Transverse colon (tissue), 4 donors: Measurements from ENCODE around the gene HDAC2. TPM values are rescaled to one million over a fixed set of nuclear protein-coding genes. Genes with fewer than 3 reads are reported as not detected.

Experiments used
- DNase-seq: peaks from one replicate; pipeline ENCODE4 v3.0.0-alpha.2; 2019
- H3K27ac ChIP-seq, 4 donors: fragments of 200-600 bp; sonication (generic); 2 replicates each; pipeline ENCODE4 v1.5.1; 2016 to 2018; ENCODE audit warnings: inconsistent platforms in 4 of 4
- H3K27me3 ChIP-seq: fragments of 200-600 bp; sonication (generic); 2 replicates; pipeline ENCODE4 v1.5.1; 2017; ENCODE audit warnings: inconsistent platforms
- H3K36me3 ChIP-seq, 4 donors: fragments of 200-600 bp; sonication (generic); 2 replicates each; pipeline ENCODE4 v1.5.1; 2017 to 2019; ENCODE audit warnings: inconsistent platforms in 4 of 4
- H3K4me1 ChIP-seq, 4 donors: fragments of 200-600 bp; sonication (generic); 2 replicates each; pipeline ENCODE4 v1.5.1; 2017 to 2020; ENCODE audit warnings: inconsistent platforms in 4 of 4
- H3K4me3 ChIP-seq, 4 donors: fragments of 200-600 bp; sonication (generic); 1 replicate in 1 of 4; 2 replicates in 3 of 4; pipeline versions ENCODE4 v1.5.1 to v1.6.1; 2017 to 2019; ENCODE audit warnings: inconsistent platforms in 4 of 4
- H3K9me3 ChIP-seq, 2 donors: fragments of 200-600 bp; sonication (generic); 2 replicates each; pipeline ENCODE4 v1.5.1; 2017 to 2019; ENCODE audit warnings: inconsistent platforms in 2 of 2
- CTCF ChIP-seq, 5 experiments: fragments of 200-600 bp in 3 of 5; fragments of 450-650 bp in 2 of 5; sonication (generic) in 3 of 5; IDR thresholded peaks; 1 replicate in 2 of 5; 2 replicates in 3 of 5; pipeline ENCODE4 v1.5.1; 2016 to 2017; ENCODE audit warnings: antibody characterized with exemption in 5 of 5, inconsistent platforms in 3 of 5, mild to moderate bottlenecking in 2 of 5, moderate library complexity in 1 of 5
- EP300 ChIP-seq: sonication (generic); formaldehyde crosslinking; IDR thresholded peaks from one replicate; pipeline ENCODE4 v1.6.1; 2017; ENCODE audit warnings: antibody characterized with exemption, low read depth
- POLR2A ChIP-seq: fragments of 450-650 bp; IDR thresholded peaks from one replicate; pipeline ENCODE4 v1.6.1; 2016; ENCODE audit warnings: antibody characterized with exemption, mild to moderate bottlenecking, moderate library complexity
- POLR2AphosphoS5 ChIP-seq, 3 donors: sonication (generic); formaldehyde crosslinking; IDR thresholded peaks; one replicate each; pipeline ENCODE4 v1.6.1; 2016; ENCODE audit warnings: antibody characterized with exemption in 3 of 3
- WGBS, 2 donors: methylation state at CpG; one replicate each; pipeline ENCODE4 v1.1.5; 2018; ENCODE audit warnings: low coverage in 1 of 2; 5-methylcytosine and 5-hydroxymethylcytosine counted together
- in situ Hi-C, 4 donors: fragments of 200-750 bp; cut with MboI; loops; one replicate each; pipeline versions ENCODE4 v1.15.0 to v1.15.1; 2017; ENCODE audit warnings: low sequenced_read_pairs in 3 of 4, low pct_ligation_motif_present in 1 of 4, low pct_unique_long_range_greater_than_20kb in 1 of 4
- intact Hi-C: fragments of 100-400 bp; cut with DNase I; formaldehyde crosslinking; loops from one replicate; pipeline ENCODE4 v1.15.1; 2023; ENCODE audit warnings: low total_unique reads
- total RNA-seq, 4 donors: library from RNA; depleted of rRNA; stranded (reverse); fragments of >200 nt; gene quantifications; one replicate each; pipeline ENCODE4 v1.1.0, GENCODE V29; 2016

Gene HDAC2
- total RNA-seq, 4 donors from 2014 or later, result 26.6 to 60.8 (median 38.0) TPM

GRCh38 chr6:113967777-113968176, 3.2 kb downstream of the HDAC2 start:
- Histone ChIP-seq H3K4me1 (peaks cover 0 to 49% (median 22%) of the 10 kb centered on the region in 4 donors), H3K4me3 (no peak overlapping the region), H3K9me3 (no peaks in the 10 kb centered on the region), H3K27me3 (no peaks in the 10 kb centered on the region), H3K27ac (no peak overlapping the region), H3K36me3 (no peaks in the 10 kb centered on the region)
- in situ Hi-C loops, result no loop called here
- WGBS, 2 donors, result 43 to 63% methylated on average over 3 of the region's 3 CpGs
- DNase-seq, result no peak
- intact Hi-C loops, result no loop called here
- TF ChIP-seq CTCF (IDR thresholded peaks at IDR 0.05) (no peak), POLR2A (no peak), EP300 (no peak), POLR2AphosphoS5 (IDR thresholded peaks at IDR 0.05) (no peak)

GRCh38 chr6:113960795-113961194, 10.2 kb downstream of the HDAC2 start:
- in situ Hi-C loops (no loop called here), intact Hi-C loops (no loop called here)
- WGBS, 2 donors, result 44 to 57% methylated on average over 2 of the region's 2 CpGs
- no peak for DNase-seq
- no peaks in the 10 kb centered on the region for H3K9me3 ChIP-seq
- TF ChIP-seq POLR2AphosphoS5 (IDR thresholded peaks at IDR 0.05), result no peak
- TF ChIP-seq CTCF (IDR thresholded peaks at IDR 0.05), result no peak
- no peak for TF ChIP-seq POLR2A
- H3K4me1 ChIP-seq, result peaks cover 0 to 25% (median 3%) of the 10 kb centered on the region in 4 donors
- H3K27me3 ChIP-seq, result no peaks in the 10 kb centered on the region
- H3K27ac ChIP-seq, result no peak overlapping the region
- H3K4me3 ChIP-seq, result no peak overlapping the region
- H3K36me3 ChIP-seq, result peaks cover 0 to 5% (median 0%) of the 10 kb centered on the region in 4 donors

GRCh38 chr6:113959235-113959634, 11.7 kb downstream of the HDAC2 start:
- intact Hi-C loops, result no loop called here
- Histone ChIP-seq H3K4me1 (peaks cover 0 to 15% (median 1%) of the 10 kb centered on the region in 4 donors), H3K27ac (no peak overlapping the region), H3K9me3 (no peaks in the 10 kb centered on the region), H3K4me3 (no peak overlapping the region), H3K36me3 (peaks cover 0 to 13% (median 0%) of the 10 kb centered on the region in 4 donors), H3K27me3 (no peaks in the 10 kb centered on the region)
- DNase-seq, result no peak
- in situ Hi-C loops, result no loop called here
- TF ChIP-seq POLR2AphosphoS5 (IDR thresholded peaks at IDR 0.05), result no peak
- TF ChIP-seq CTCF (IDR thresholded peaks at IDR 0.05), result no peak
- no peak for TF ChIP-seq POLR2A
- no peak for TF ChIP-seq EP300
- WGBS, 2 donors, result 69 to 78% methylated on average over 1 of the region's 1 CpG

- no peak overlapping the region for H3K27ac ChIP-seq
- H3K4me3 ChIP-seq, result no peak overlapping the region
- no peaks in the 10 kb centered on the region for H3K9me3 ChIP-seq
- 100% methylated on average over 1 of the region's 1 CpG for WGBS, 2 donors
- no peak for TF ChIP-seq CTCF (IDR thresholded peaks at IDR 0.05)
- in situ Hi-C loops (no loop called here), intact Hi-C loops (no loop called here)
- H3K36me3 ChIP-seq, result peaks cover 0 to 28% (median 3%) of the 10 kb centered on the region in 4 donors
- no peaks in the 10 kb centered on the region for H3K4me1 ChIP-seq
- no peaks in the 10 kb centered on the region for H3K27me3 ChIP-seq
- DNase-seq, result no peak
Measured at GRCh38 chr6:113954653-113955052, 16.3 kb downstream of the HDAC2 start.
